HG03558 (cell line): ENCODE measurements around the gene PHYKPL.
"Not testable (repeated sequence)": the region's sequence is repeated elsewhere in the genome, so short reads cannot be mapped to it uniquely, and the experiment has no call there.

Source experiments
- ATAC-seq: cut with Tn5 transposase; IDR thresholded peaks from one replicate; pipeline ENCODE4 v1.9.1; 2021; ENCODE audit warnings: moderate number of reproducible peaks; ENCODE audit not compliant: unreplicated experiment; ENCODE audit errors: extremely low read depth

The PHYKPL gene

GRCh38 chr5:178210073-178210535, 22.5 kb downstream of the PHYKPL start:
- no peak for ATAC-seq

DNA sequence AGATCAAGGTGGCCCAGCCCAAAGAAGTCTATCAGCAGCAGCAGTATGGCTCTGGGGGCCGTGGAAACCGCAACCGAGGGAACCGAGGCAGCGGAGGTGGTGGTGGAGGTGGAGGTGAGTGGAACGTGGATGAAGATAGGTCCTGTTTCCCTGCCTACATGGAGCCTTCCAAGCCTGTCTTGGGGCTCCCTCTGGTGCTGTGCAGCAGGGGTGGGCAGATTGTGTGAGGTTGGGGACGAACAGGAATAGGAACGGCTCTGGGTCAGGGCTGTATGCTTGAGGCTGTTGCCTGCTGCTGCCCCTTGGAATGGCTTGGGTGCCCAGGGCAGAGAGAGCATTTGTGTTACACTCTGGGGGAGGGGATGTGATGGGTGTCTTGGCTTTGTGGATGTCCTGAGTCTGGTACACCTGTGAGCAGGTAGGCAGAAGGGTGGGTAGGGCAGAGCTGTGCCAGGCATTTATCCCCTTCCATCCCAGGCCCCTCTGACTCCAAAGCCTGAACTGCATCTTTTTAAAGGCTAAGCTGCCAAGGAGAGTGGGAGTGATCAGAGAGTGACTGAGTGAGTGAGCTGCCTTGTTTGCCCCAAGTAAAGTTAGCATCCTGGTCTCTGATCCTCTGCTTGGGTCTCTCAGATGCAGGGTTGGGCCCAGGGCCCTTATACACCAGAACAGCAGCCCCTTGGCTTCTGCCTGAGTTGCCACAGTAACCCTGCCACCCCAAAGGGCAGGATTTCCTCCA, 23.1 kb downstream of the PHYKPL start:
- ATAC-seq: no peak

- no peak for ATAC-seq
Measured at GRCh38 chr5:178208540-178209227, 23.9 kb downstream of the PHYKPL start.

GRCh38 chr5:178207917-178208280, 24.7 kb downstream of the PHYKPL start:
- ATAC-seq: no peak

DNA sequence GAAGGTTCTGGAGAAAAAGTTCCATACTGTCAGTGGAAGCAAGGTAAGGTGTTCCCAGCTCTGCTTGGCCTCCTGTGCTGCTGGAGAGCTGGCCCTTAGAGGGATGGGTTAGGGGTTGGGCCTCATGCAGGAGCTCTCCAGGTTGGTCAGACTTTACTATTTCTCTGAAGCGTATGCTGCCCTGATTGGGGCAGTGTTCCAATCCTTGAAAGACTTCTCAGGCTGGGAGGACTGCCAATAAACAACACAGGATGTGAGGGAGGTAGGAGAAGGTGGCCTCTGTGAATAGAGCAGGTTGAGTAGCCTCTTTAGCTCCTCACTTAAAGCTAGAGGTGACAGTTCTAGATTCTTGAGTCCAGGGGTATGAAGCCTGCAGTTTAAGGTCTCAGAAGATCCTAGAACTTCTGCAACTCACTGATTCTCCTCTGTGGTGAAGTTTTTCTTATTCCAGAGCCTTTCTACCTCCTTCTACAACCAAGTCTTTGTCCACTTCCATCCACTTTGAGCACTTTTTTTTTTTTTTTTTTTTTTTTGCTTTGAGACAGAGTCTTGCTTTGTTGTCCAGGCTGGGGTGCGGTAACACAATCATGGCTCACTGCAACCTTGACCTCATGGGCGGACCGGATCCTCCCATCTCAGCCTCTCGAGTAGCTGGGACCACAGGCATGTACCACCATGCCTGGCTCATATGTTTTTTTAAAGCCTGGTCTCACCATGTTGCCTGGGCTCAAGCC, 25.3 kb downstream of the PHYKPL start:
- no peak for ATAC-seq

DNA sequence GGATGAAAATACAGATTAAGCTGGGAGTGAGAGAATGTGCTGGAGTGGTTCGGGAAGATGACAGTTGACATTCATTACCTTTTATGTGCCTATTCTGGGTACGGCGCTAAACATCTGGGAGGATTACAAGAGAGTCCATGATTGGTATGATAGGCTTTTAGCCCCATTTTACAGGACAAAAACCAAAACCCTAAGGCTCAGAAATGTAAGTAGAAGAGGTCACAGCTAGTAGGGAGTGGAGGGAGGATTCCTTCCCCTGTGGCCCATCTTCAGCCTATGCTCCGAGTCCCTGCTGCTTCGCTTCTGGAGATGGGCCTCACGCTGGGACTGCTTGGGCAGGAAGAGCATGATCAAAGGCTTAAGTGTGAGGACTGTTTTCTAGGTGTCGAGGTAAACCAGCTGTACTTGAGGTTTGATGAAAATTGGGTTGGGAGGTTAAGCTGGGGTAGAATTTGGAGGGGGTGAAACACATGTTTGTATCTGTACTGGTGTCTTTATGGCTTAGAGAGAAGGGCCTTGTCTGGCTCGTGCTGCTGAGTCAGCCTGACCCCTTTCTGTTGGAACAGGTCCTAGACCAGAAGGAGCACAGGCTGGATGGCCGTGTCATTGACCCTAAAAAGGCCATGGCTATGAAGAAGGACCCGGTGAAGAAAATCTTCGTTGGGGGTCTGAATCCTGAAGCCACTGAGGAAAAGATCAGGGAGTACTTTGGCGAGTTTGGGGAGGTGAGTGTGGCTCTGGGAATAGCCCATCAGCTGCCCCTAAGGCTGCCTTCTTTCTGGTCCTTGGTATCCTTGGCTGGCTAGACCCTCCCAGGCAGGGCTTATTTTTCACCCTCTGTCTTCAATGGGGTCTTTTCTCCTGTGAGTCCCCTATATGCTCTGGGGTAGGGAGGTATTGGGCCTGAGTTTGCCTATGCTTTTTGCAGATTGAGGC, 26.2 kb downstream of the PHYKPL start:
- no peak for ATAC-seq

GRCh38 chr5:178205749-178206047, 26.9 kb downstream of the PHYKPL start:
- ATAC-seq: no peak

- peak; percentile 24 for ATAC-seq
Measured at GRCh38 chr5:178204935-178205748, 27.5 kb downstream of the PHYKPL start.

GRCh38 chr5:178204182-178204934, 28.2 kb downstream of the PHYKPL start, which contains the start of gene HNRNPAB:
Gene HNRNPAB, plus strand, starts transcription at chr5:178204533. Its CDS starts 305 bp downstream, at chr5:178204838.
- peak; percentile 74 for ATAC-seq

GRCh38 chr5:178203670-178204181, 28.9 kb downstream of the PHYKPL start:
- ATAC-seq: no peak

GRCh38 chr5:178202541-178202940, 30.1 kb downstream of the PHYKPL start:
- ATAC-seq: no peak

DNA sequence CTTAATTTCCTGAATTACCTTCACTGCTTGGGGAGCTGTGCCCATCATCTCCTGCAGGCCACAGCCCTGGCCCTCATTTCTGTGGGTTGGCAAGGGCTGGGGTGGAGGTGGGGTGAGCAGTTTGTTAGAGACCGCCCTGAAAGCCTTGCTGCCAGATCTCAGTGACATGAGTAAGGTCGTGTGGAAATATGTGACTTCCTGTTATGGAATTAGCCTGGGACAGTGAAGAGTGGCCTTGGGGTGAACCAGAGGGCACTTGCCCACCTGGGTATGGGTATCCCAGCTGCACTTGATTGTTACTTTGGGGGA, 30.7 kb downstream of the PHYKPL start:
- ATAC-seq: no peak

DNA sequence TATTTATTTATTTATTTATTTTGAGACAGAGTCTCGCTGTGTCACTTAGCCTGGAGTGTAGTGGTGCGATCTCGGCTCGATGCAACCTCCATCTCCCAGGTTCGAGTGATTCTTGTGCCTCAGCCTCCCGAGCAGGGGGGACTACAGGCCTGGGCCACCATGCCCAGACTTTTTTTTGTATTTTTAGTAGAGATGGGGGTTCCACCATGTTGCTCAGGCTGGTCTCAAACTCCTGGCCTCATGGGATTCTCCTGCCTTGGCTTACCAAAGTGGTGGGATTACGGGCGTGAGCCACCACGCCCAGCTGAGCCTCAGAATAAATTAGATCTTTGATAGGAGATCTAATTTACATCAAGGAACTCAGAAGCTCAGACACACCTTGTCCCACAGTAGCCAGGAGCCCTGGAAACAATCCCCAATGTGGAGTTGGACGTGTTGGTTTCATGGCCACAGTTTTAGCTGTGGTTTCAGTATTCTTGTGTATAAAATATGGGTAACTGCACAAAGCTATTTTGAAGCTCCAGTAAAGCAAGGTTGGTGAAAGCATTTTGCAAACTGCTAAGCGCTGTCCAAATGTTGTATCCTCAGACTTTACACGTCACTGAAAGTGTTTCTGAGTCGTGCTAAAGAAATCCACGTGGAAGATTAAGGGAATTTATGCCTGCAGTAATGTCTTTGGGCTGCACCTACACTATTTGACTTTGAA, 31.2 kb downstream of the PHYKPL start:
- no peak for ATAC-seq

DNA sequence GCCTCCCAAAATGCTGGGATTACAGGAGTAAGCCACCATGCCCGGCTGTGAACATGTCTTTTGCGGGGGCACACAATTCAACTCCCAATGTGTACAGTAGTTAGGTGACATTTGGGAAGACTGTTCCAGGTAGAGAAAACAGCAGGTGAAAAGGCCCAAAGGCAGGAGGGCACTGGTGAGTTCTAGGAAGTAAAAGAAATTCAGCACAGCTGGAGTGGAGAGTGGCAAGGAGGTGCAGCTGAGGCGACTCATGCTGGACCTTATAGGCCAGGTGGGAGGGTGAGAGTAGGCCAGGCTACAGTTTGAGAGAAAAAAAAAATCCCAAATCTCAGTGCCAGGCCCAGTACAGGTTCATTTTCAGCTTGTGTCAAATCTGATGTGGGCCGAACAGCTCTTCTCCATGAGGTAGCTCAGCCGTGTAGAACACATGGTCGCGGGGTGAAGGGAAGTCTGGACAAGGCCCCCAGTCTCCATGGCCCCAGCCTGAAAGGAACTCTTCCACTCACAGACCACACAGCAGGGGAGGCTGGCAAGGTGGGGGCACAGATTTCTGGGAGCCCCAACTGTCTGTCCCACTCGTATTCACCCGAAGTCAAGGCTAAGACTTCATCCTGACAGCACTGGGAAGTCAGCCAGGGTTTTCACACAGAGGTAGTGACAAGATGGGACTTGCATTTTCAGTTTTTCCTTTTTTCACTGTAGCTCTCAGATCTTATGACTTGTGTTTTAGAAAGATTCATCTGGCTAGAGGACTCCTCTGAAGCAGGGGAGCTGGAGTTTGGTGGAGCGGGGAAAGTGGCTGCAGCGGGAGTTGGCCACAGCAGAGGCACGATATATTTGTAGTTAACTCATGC, 32.8 kb downstream of the PHYKPL start:
- ATAC-seq: no peak

- no peak for ATAC-seq
Measured at GRCh38 chr5:178198706-178199105, 33.9 kb downstream of the PHYKPL start.

DNA sequence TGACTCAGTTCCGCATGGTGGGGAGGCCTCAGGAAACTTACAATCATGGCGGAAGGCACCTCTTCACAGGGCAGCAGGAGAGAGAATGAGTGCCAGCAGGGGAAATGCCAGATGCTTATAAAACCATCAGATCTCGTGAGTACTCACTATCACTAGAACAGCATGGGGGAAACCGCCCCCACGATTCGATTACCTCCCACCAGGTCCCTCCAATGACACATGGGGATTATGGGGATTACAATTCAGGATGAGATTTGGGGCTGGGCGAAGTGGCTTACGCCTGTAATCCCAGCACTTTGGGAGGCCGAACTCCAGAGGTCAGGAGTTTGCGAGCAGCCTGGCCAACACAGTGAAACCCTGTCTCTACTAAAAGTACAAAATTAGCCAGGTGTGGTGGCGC, 34.5 kb downstream of the PHYKPL start:
- not testable (repeated sequence) for ATAC-seq

GRCh38 chr5:178196986-178197385, 35.6 kb downstream of the PHYKPL start:
- no peak for ATAC-seq
